Erythroblast (primary cell): ENCODE results near the gene CFAP99.

Experiments
- GATA1 ChIP-seq: IDR thresholded peaks from 2 replicates; pipeline ENCODE4 v1.6.1; 2011; ENCODE audit warnings: low read depth, mild to moderate bottlenecking, control low read depth, low read length, moderate library complexity
- POLR2A ChIP-seq: IDR thresholded peaks from 2 replicates; pipeline ENCODE4 v1.6.1; 2011; ENCODE audit warnings: mild to moderate bottlenecking, low read length

GRCh38 chr4:2397596-2398379 lies 21.0 kb upstream of the CFAP99 start:
- TF ChIP-seq POLR2A (no peak), GATA1 (no peak)
